ENCODE data around the gene IER2. TPM values are rescaled to one million over a fixed set of nuclear protein-coding genes. Genes with fewer than 3 reads are reported as not detected.
A peak's percentile ranks its signal among the peaks of the same experiment; 100 is the strongest.

The IER2 gene
- total and polyA plus RNA-seq, 2 of the 4 experiments (the other 2 are of a cell fraction), result 7.7 to 102 TPM

GRCh38 chr19:13155472-13156359 is 5.5 kb downstream of the IER2 start:
- no TSS peak for BruUV-seq (replicated peaks)
- Histone ChIP-seq H2AK5ac (ENCODE audit: low read depth, low read length) (peak overlapping the region; percentile 94), H2BK20ac (ENCODE audit: low read depth, low read length) (no peak overlapping the region; the same call in 1 of the 2 replicates), H3K4me1 (ENCODE audit: control insufficient read depth, insufficient read depth, low read length) (peaks cover 13% of the 10 kb centered on the region), H3K79me1 (ENCODE audit: low read depth in 1 of 2, low read length in 2 of 2) (peaks cover 0 to 29% of the 10 kb centered on the region in 2 experiments; a peak in 1 of 4 replicates), H3K4me2 (ENCODE audit: low read depth, low read length) (peak overlapping the region; percentile 90), H3K4ac (ENCODE audit: low read depth, low read length) (peak overlapping the region; percentile 95), H3K56ac (ENCODE audit: extremely low read depth, insufficient read depth, low read length) (peak overlapping the region; percentile 91), H2AK9ac (replicated peaks; ENCODE audit: low read depth, low read length, poor library complexity) (peak overlapping the region; percentile 93), H4K5ac (ENCODE audit: low read depth, low read length) (peak overlapping the region; percentile 60), H3K27ac (ENCODE audit: insufficient read depth, low read length) (peak overlapping the region; percentile 80), H4K20me1 (ENCODE audit: insufficient read depth, low read length) (peaks cover 29% of the 10 kb centered on the region), H3K14ac (replicated peaks; ENCODE audit: low read depth, low read length) (peak overlapping the region; percentile 82), H2BK120ac (ENCODE audit: low read depth, low read length) (peak overlapping the region; percentile 45; the same call in 1 of the 2 replicates), H3K9me3 (ENCODE audit: control insufficient read depth, insufficient read depth, low read length) (no peaks in the 10 kb centered on the region), H3K36me3 (ENCODE audit: control insufficient read depth, insufficient read depth, low read length) (peaks cover 2% of the 10 kb centered on the region; the same call in 1 of the 2 replicates), H3K9me1 (ENCODE audit: insufficient read depth, low read length) (no peaks in the 10 kb centered on the region), H3K4me3 (ENCODE audit: insufficient read depth, low read depth, low read length) (peak overlapping the region; percentile 82), H3K9ac (ENCODE audit: low read depth, low read length) (peak overlapping the region; percentile 99), H2BK15ac (ENCODE audit: low read depth, low read length) (no peak overlapping the region; the same call in 2 of the 3 replicates), H3K27me3 (ENCODE audit: control insufficient read depth, insufficient read depth, low read length) (no peaks in the 10 kb centered on the region), H2AFZ (replicated peaks; ENCODE audit: low read length, poor library complexity) (peak overlapping the region; percentile 80), H4K91ac (ENCODE audit: insufficient read depth, low read depth, low read length) (peak overlapping the region; percentile 93), H3K23ac (ENCODE audit: low read depth, low read length) (peak overlapping the region; percentile 85), H2BK5ac (ENCODE audit: low read depth, low read length, poor library complexity, severe bottlenecking) (peak overlapping the region; percentile 88), H4K8ac (ENCODE audit: low read depth in 2 of 2, low read length in 2 of 2) (peak overlapping the region; percentile 72 to 73; a peak in 2 of 4 replicates), H3K18ac (ENCODE audit: low read depth, low read length) (peak overlapping the region; percentile 62; the same call in 1 of the 2 replicates)
- in situ Hi-C loops (cut with MboI; ENCODE audit: low sequenced_read_pairs), result loop anchor here (10.0 kb wide), 1 partner anchor 689 kb away; no protein-coding TSS in a partner anchor
- intact Hi-C loops (cut with micrococcal nuclease), result loop anchor here (1.0 kb wide), 1 partner anchor 8 kb away; no protein-coding TSS in a partner anchor
- ChIA-PET POLR2A (ENCODE audit: unreplicated experiment) (interaction anchor here (0.6 to 0.9 kb wide), 3 partner anchors 14 to 112 kb away, joined by 3 read pairs; no protein-coding TSS in a partner anchor), CTCF (no interaction called here)
- DNase-seq (peak; percentile 76), ATAC-seq (ENCODE audit: low read depth) (peak; percentile 3)
- dilution Hi-C loops (cut with HindIII; ENCODE audit: low sequenced_read_pairs, unreplicated experiment), result no loop called here
- 10% methylated on average over 12 of the region's 55 CpGs; no CpG with 5 or more reads in 1 of the 2 experiments for WGBS, 2 experiments (ENCODE audit: extremely low coverage in 2 of 2, insufficient read length in 1 of 2)
- TF ChIP-seq CEBPB (IDR thresholded peaks at IDR 0.05; ENCODE audit: low read depth, low read length), result no peak
- peak; percentile 71 for TF ChIP-seq USF2 (IDR thresholded peaks at IDR 0.05; ENCODE audit: low read depth, low read length)
- no peak for TF ChIP-seq RCOR1 (IDR thresholded peaks at IDR 0.05; ENCODE audit: insufficient replicate concordance, low read length)
- no peak for TF ChIP-seq ELK1 (IDR thresholded peaks at IDR 0.05; ENCODE audit: borderline replicate concordance, low read depth, low read length)
- TF ChIP-seq MXI1 (IDR thresholded peaks at IDR 0.05; ENCODE audit: borderline replicate concordance, low read depth, low read length), result no peak
- no peak for TF ChIP-seq RFX5 (IDR thresholded peaks at IDR 0.05; ENCODE audit: low read depth, low read length)
- TF ChIP-seq MAFK (IDR thresholded peaks at IDR 0.05; ENCODE audit: low read depth, low read length), result no peak
- TF ChIP-seq POLR2A (IDR thresholded peaks at IDR 0.05; ENCODE audit: low read depth, low read length), result peak; percentile 89
- TF ChIP-seq BHLHE40 (IDR thresholded peaks at IDR 0.05; ENCODE audit: low read depth, low read length), result no peak
- peak; percentile 22; the same call in 1 of the 2 replicates for TF ChIP-seq CHD1 (IDR thresholded peaks at IDR 0.05; ENCODE audit: low read depth, low read length)
- TF ChIP-seq RAD21 (IDR thresholded peaks at IDR 0.05; ENCODE audit: low read length), result no peak
- TF ChIP-seq FOS (IDR thresholded peaks at IDR 0.05; ENCODE audit: low read depth, low read length), result no peak
- TF ChIP-seq NFE2L2 (IDR thresholded peaks at IDR 0.05; ENCODE audit: low read depth, low read length), result no peak; the same call in 1 of the 2 replicates
- 0 out of 2 replicates have a peak, but pooled peaks have one; percentile 2 for TF ChIP-seq SMC3 (IDR thresholded peaks at IDR 0.05; ENCODE audit: low read depth, low read length)
- peak; percentile 88 for TF ChIP-seq MAZ (IDR thresholded peaks at IDR 0.05; ENCODE audit: borderline replicate concordance, low read depth, low read length)

All from IMR-90 (cell line).